Brain pericyte (primary cell): ENCODE data around the gene TRIAP1.

Source experiments
- DNase-seq: peaks from one replicate; pipeline ENCODE4 v3.0.0-alpha.2; 2012; ENCODE audit warnings: low read depth, low spot score

The TRIAP1 gene

DNA sequence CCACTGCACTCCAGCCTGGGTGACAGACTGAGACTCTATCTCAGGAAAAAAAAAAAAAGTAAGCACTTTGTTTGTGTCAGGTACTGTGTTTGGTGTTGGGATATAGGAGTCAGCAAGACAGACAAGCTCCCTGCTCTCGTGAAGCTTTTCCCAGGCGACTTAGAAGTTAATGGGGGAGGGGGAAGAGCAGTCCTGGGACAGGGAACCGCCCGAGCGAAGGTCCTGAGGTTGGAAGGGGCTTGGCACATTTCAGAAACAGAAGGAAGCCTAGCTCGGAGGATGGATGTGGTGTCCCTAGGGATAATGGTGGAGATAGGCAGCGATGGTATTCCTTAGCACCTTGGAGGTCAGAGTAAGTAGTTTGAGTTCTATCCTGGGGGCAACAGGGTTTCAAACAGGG, 16.8 kb downstream of the TRIAP1 start:
- no peak for DNase-seq

DNA sequence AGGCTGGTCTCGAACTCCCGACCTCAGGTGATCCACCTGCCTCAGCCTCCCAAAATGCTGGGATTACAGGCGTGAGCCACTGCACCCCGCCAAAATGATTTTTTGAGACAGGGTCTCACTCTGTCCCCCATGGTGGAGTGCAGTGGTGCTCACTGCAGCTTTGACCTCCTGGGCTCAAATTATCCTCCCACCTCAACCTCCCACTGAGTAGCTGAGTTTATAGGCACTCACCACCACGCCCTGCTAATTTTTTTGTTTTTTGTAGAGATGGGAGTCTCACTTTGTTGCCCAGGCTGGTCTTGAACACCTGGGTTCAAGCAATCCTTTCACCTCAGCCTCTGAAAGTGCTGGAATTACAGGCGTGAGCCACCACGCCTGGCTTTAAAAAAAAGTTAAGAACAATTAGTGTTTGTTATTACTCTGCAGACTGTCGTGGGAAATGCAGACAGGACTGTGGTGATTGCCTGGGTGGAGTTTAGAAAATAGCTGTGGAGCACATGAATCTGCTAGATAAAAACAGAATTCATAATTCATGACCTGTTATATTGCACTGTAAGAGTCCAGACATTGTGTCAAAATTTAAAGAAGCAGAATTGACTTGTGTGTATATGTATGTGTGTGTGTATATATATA, 17.5 kb downstream of the TRIAP1 start:
- DNase-seq, result no peak

DNA sequence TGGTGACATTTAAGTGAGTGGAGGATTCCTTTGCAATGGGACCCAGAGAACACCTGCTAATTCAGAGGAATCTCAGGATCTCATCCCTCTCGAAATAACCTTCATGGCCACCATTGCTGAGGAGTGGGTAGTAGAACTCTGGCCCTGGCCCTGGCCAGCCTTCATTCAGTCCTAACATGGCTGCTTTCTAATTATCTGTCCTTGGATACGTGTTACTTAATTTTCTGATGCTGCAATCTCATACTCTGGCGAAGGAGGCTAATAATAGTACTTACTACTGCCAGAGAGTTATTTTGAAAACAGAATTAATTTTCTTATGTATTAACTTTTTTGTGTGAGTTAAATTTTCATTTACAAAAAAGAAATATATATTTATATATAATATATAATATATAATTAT, 20.4 kb downstream of the TRIAP1 start:
- DNase-seq, result no peak

DNA sequence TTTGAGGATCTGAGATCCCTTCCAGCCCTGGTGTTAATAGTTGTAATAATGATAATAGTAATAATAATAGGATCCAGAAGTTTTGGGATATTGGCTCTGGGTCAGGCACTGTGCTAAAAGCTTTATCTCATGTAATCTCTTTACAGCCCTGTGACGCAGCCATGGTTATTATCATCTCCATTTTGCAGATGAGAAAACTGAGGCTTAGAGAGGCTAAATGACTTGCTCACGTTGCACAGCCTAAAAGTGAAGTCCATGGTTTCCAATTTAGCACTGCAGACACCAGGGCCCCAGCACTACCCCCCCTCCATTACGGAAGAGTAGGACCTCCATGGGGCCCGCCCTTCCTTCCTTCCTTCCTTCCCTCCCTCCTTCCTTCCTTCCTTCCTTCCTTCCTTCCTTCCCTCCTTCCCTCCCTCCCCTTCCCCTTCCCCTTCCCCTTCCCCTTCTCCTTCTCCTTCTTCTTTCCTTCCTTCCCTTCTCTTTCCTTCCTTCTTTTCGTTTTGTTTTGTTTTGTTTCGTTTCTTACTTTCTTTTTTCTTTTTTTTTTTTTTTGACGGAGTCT, 23.2 kb downstream of the TRIAP1 start:
- no peak for DNase-seq

DNA sequence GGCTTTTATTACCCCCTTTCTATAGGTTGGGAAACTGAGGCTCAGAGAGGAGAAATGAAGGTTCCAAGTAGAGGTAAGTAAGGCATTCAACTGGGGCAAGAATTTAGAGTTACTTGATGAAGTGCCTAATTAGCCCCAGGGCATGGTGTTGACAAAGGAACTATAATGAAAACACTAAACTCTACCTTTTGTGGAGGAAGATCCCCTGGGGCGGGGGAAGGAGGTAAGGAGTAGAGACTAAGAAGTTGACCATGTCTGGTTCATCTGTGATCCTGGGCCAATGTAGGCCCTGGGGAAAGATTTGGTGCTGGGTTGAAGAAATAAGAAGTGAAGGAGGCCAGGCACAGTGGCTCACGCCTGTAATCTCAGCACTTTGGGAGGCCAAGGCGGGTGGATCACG, 24.5 kb downstream of the TRIAP1 start:
- DNase-seq, result no peak

DNA sequence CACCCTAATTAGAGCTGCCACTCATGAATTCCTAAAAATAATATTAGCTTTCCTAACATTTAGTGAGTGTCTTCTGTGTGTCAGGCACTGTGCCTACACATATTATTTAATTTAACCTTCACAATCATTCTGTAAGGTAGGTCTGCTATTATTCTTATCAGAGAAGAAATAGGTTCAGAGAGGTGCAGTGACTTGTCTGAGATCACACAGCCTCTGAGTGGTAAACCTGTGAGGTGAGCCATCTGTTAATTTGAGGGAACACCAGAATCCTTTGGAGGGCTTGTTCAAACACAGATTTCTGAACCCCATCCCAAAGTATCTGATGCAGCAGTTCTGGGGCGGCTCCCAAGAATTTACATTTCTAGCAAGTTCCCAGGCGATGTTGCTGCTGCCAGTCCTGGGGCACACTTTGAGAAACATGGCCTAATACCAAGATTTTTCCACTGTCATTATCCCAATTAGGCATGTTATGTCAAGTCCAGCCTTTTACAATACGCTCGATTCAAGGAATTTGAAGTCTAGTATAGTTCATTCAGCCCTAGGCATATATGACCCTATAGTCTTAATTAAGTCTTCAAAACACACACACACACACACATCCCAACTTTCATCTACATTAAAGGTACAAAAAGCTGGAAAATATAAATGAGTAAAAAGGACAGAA, 28.1 kb downstream of the TRIAP1 start:
- DNase-seq, result no peak

DNA sequence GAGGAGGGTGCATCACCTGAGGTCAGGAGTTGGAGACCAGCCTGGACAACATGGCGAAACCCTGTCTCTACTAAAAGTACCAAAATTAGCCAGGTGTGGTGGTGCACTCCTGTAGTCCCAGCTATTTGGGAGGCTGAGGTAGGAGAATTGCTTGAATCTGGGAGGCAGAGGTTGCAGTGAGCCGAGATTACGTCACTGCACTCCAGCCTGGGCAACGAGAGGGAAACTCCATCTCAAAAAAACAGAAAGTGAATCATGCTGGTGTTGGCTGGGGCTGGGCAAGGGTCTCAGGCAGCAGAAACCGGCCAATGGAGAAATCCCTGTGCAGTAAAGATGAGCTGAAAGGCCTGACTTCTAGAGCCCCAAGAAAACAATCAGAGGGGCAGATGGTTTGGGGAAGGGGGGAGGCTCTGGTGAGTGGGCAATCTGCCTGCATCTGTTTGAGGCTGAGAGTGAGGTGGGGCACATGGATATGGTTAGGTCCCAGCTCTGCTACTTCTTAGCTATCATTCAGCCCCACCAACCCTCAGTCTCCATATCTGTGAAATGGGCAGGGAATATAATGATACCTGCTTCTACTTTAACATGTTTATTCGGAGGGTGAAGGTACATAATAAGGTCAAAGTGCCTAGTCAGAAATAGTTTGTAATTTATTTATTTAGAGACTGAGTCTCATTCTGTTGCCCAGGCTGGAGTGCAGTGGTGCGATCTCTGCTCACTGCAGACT, 29.5 kb downstream of the TRIAP1 start:
- no peak for DNase-seq

DNA sequence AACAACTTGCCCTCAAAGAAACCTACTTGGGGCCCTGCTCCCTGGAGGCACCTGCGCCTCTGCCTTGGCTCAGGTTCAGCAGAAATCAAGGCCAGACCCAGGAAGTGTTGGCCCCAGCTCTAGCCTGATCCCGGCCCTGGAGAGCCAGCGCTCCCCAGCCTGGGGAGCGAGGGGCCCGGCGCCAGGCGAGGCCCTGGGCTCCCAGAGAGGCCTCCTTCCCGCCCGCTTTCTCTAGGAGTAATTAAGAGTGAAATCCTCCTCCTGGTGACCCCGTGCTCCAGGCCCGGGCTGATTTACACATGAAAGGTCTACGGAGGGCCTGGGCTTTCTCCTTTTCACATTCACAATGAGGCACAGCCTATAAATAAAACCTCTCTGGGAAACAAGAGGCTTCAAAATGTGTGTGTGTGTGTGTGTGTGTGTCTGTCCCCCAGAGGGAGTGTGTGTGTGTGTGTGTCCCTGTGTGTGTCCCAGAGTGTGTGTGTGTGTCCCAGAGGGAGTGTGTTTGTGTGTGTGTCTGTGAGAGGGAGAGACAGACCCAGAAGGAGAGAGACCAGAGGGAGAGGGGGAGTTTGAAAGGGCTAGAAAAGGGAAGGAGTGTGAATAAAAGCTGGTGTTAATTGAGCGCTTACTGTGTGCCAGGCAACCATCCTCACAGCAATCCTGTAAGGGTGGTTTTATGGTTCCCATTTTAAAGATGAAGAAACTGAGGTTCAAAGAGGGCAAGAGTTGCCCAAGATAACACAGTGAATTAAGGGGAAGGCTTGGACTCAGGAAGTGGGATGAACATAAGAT, 32.1 kb downstream of the TRIAP1 start:
- DNase-seq, result no peak

DNA sequence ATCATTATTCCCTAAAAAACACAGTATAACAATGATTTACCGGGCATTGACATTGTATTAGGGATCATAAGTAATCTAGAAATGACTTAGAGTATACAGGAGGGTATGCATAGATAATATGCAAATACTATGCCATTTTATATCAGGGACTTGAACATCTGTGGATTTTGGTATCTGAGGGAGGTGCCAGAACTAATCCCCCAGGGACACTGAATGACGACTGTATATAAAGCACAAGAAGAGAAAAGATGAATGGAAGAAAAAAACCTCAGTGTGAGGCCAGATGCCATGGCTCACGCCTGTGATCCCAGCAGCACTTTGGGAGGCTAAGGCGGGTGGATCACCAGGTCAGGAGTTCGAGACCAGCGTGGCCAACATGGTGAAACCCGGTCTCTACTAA, 33.8 kb downstream of the TRIAP1 start:
- no peak for DNase-seq

DNA sequence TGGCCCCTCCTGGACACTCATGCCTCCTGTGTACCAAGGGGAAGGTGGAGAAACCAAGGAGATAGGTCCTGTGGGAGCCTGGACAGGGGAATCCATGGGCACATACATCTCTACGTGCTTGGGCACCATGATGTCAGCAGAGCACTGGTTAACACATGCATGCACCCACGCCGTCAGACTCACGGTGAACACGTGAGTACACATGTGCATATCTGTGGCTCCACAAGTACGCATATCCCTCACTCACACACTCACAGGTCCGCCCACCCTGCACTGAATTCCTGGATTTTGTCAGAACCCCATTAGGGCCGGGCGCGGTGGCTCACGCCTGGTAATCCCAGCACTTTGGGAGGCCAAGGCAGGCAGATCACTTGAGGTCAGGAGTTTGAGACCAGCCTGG, 37.4 kb downstream of the TRIAP1 start:
- DNase-seq, result no peak

DNA sequence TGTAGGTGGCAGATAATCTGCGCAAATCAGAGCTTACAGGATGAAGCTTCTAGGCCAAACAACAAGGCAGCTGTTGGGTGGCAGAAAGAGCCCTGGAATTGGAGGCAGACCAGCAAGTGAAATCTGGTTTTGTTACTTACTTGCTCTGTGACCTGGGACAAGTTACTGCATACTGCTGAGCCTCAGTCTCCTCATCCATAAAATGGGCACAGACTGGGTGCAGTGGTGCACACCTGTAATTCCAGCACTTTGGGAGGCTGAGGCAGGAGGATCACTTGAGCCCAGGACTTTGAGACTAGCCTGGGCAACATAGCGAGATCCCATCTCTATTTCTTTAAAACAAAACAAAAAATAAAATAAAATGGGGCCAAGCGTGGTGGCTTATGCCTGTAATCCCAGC, 39.6 kb downstream of the TRIAP1 start:
- DNase-seq, result no peak

DNA sequence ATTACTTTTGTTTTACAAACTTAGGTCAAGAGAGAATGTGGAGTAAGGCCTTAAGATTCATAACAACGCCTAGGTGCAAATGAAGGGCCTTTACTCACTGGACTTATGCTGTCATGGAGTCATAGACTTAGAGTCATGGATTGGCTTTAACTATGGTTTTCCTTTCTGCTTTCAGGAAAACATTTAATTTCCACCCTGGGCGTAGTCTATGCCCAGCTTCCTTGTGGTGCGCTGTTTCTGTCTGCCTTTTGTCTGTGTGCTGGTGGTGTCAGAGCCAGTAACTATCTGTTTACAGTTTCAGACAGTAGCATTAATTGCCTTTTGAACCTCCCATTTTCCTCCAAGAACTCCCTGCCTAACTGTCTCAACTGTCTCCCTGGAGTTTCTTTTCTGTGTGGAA, 40.1 kb downstream of the TRIAP1 start:
- no peak for DNase-seq

DNA sequence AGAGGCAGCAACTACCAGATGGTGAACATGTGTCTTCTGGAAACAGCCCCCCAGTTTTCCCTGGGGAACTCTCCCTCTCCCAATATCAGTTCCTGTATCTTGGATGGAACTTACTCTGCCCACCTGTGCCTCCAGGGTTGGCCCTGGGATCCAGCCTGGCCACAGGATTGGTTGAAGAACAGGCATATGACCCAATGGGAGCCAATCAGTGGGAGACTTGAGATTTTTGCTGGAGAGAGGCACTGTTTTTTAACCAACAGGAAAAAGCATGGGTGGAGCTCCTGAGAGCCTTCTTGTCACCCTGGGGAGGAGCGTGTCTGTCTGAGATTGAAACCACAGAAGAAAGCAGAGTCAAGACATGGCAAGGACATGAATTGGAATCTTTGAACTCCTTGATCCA, 41.9 kb downstream of the TRIAP1 start:
- DNase-seq, result no peak

DNA sequence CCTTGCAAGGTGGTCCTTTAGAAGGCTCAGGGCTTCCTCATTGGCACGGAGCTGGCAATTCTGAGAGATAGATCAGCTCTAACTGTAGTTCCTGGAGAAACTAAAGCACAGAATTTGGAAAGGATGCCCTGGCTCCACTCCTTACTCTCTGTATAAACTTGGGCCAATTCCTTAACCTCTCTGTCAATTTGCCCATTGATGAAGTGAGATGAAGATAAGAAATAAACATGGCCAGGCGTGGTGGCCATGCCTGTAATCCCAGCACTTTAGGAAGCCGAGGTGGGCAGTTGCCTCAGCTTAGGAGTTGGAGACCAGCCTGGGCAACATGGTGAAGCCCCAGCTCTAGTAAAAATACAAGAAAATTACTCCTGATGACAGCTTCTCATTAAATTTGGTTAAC, 42.3 kb downstream of the TRIAP1 start:
- DNase-seq, result no peak

DNA sequence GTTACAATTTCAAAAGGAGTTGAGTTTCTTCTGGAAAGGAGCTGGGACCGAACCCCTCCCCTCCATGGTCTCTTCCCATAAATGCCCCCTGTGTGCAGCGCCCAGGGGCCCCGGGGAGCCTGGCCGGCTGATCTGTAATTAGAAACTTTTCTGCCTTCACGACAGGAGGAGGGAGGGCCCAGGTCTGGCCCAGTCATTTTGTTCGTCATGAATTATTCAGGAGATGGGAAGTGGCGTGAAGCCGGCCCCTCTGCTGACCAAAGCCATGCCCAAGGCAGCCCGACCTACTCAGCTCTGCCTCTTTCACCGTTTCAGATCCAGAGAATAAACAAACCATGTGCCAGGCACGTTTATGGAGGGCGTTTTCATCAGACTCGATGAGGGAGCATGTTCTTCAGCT, 44.0 kb downstream of the TRIAP1 start:
- DNase-seq, result no peak

DNA sequence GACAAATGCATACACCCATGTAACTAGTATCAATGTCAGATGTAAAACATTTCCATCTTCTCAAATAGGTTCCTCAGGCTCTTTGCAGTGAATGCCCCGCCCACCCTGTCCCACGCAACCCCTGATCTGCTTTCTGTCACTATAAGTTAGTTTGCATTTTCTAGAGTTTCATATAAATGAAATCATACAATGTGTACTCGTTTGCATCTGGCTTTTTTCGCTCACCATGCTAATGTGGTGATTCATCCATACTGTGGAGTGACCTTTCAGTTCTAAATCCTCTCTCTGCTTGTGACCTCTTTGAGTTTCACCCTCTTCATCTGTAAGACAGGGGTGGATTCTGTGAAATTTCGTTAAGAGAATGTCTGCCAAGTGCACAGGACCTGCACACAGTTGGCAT, 46.7 kb downstream of the TRIAP1 start:
- DNase-seq, result no peak

DNA sequence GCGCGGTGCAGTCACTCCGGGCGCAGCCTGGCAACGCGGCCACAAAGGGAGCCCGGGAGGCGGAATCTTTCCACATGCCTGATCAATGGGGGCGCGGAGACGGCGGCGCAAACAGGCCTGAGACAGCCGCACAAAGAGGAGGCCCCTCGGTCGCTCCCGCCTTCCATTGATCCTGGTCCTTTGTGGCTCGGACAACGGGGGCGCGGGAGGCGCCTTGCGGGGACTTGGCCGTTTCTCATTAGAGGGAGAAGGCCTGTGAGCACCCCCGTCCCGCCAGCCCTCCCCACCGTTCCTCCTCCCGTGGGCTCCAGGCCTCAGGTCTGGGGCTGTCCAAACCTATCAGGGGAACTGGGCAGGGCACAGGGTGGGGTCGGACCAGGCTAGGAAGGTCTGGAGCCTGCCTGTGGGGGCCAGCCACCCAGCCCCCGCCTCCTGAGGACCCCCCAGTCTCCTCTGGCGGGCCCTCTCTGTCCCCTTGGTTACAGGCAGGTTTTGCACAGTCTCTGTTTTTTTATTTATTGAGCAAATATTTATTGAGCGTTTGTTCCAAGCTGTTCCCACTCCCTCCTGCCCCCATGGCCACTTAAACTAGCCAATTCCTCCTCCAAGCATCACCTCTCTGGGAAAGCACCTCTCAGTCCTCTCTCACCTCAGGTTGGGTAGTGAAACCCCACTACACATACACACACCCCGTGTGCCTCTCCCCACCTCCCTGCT, 48.2 kb downstream of the TRIAP1 start:
- DNase-seq, result no peak

DNA sequence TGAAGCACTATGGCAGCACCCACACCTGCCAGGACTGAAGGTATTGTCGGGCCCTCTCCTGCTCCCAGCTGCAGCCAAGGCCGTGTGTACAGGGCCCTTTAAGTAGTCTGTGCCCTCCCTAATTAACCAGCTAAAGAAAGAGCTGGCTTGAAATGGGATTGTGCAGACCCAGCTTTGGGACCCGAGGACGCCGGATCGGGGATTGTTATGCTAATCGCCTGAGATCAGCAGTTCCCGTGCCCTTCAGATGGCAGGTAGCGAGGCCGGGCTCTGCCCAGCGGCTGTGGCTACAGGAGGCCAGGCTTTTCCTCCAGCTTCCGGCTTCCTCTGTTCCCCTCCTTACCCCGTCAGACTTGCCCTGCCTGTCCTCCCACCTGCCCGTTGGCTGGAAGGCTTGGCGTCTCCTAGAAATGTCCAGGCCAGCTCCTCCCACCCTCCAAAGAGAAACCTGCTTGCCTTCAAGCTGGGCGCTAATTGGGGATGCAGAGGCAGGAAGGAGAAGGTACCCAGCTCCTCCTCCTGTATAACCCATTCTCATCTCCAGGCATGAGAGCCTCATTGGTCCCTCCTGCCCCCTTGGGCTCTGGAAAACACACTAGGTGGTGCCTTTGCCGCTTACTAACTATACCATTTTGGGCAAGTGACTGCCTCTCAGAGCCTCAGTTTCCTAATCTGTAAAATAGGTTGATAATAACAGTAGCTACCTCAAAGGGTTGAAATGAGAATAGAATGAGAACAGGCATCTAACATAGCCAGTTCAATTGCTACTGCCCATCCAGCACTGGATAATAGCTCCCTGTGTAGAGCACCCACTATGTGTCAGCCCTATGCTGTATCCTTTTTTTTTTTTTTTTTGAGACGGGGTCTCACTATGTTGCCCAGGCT, 51.5 kb downstream of the TRIAP1 start:
- DNase-seq, result no peak
